Heart left ventricle (tissue), 13 donors: Measurements from ENCODE around the gene SULF2.

Experiments used
- CTCF ChIP-seq, 12 donors: fragments of 200-600 bp; sonication (generic) in 4 of 12; IDR thresholded peaks; one replicate each; pipeline versions ENCODE4 v1.5.0 to v1.8.0; 2018 to 2022; ENCODE audit warnings: antibody characterized with exemption in 12 of 12, mild to moderate bottlenecking in 5 of 12
- POLR2A ChIP-seq, 2 donors: fragments of 450-650 bp; IDR thresholded peaks; one replicate each; pipeline ENCODE4 v1.6.1; 2017; ENCODE audit warnings: antibody characterized with exemption in 2 of 2, mild to moderate bottlenecking in 2 of 2, moderate library complexity in 2 of 2
- donor health status: ischemic (EF 13 %, LVEDD 7.1; RV severe dilation, severe dysfunction).
- donor health status: DM: no; HTN: yes; CAD: no.
- donor health status: DM: no; HTN: no; CAD: no.
- donor health status: ischemic (EF 25% LVEDD 6.9; RV normal size, moderate dysfunction).
- donor health status: ischemic (EF 25% LVEDD 5.7; RV mildly dilated, moderate dysfunction).
- donor health status: ischemic (EF 35%, LVEDD 5.7; RV mildly dilated, moderate dysfunction).
- donor health status: nonischemic (EF 11% LVEDD 7.7; RV severe dilation, severe dysfunction).
- donor health status: DM: yes; HTN: yes; CAD: no.
- donor health status: PGD.
- donor health status: ischemic (EF 29% LVEDD 5.4; RV normal size, mild dysfunction).
- donor health status: nonischemic (EF 23%, LVEDD 6.1; RV moderate dilation, normal function).

DNA sequence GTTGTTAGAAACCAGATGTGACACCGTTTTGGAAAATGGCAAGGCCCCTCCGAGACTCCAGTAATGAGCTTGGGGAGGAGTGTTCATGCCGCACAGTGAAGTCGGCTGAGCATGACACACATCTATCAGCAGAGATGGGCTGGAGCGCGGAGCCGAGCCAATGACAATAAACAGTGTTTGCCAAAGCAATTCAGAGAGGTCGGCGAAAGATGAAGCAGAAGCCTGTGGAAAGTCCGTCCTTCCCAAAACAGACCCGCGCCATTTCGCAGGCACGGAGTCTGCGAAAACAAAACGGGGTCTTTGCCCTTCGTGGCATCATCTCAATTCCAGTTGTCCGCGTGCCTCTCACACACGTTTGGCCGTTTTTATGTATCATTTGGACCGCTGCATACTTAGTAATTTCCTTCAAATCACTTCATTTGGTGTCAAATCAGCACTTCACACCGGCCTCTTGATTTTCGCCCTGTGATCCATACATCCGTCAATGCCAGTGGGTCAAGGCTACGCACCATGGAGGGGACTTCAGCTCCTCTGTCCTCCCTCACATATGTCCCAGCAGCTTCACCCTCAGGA, 71.3 kb downstream of the SULF2 start:
- no peak for TF ChIP-seq POLR2A (IDR thresholded peaks at IDR 0.05)
- no peak for TF ChIP-seq CTCF (IDR thresholded peaks at IDR 0.05)
